ENCODE results near the gene SLC20A1.

DNA sequence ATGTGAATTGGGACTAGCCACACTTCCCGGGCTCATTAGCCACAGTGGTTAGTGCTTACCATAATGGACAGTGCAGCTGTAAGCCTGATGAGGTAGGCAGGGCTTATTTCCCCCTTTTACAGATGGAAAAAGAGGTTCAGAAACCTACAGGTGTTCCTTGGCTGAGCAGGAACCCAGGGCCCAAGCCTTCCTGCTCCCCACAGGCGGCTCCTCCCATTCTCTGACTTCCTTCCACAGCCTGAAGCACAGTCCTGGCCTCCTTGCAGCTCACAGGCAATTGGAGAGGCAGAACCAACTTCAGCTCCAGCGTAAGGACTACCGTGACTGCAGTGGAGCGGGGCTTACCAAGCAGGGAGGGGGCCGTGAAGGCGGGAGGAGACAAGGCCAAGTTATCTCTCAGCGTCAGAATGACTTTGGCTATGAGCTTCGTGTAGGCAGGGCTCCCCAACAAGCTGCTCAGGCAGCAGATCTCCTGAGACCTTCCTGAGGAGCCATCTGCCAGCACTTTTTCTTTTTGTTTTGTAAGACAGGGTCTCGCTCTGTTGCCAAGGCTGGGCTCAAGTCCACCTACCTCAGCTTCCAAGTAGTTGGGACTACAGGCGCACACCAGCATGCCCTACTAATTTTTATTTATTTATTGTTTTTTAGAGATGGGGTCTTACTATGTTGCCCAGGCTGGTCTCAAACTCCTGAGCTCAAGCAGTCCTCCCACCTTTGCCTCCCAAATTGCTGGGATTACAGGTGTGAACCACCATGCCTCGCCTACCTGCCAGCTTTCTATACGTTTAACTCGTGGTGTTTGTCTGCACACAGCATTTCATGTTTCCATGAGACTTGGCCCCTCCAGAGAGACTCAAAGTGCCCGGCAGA, 40.8 kb downstream of the SLC20A1 start:
- TF ChIP-seq, protein P1, sequence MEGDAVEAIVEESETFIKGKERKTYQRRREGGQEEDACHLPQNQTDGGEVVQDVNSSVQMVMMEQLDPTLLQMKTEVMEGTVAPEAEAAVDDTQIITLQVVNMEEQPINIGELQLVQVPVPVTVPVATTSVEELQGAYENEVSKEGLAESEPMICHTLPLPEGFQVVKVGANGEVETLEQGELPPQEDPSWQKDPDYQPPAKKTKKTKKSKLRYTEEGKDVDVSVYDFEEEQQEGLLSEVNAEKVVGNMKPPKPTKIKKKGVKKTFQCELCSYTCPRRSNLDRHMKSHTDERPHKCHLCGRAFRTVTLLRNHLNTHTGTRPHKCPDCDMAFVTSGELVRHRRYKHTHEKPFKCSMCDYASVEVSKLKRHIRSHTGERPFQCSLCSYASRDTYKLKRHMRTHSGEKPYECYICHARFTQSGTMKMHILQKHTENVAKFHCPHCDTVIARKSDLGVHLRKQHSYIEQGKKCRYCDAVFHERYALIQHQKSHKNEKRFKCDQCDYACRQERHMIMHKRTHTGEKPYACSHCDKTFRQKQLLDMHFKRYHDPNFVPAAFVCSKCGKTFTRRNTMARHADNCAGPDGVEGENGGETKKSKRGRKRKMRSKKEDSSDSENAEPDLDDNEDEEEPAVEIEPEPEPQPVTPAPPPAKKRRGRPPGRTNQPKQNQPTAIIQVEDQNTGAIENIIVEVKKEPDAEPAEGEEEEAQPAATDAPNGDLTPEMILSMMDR (IDR thresholded peaks at IDR 0.05; ENCODE audit: low read length) = no peak
- no peak for TF ChIP-seq EZH2 (IDR thresholded peaks at IDR 0.05; ENCODE audit: borderline replicate concordance, low read length)

Measured in OCI-LY1 (cell line).